ENCODE measurements around the gene MDH2. TPM values are rescaled to one million over a fixed set of nuclear protein-coding genes. Genes with fewer than 3 reads are reported as not detected.
A peak's percentile ranks its signal among the peaks of the same experiment; 100 is the strongest.
"Not testable (repeated sequence)": the region's sequence is repeated elsewhere in the genome, so short reads cannot be mapped to it uniquely, and the experiment has no call there.

Gene MDH2, protein sequence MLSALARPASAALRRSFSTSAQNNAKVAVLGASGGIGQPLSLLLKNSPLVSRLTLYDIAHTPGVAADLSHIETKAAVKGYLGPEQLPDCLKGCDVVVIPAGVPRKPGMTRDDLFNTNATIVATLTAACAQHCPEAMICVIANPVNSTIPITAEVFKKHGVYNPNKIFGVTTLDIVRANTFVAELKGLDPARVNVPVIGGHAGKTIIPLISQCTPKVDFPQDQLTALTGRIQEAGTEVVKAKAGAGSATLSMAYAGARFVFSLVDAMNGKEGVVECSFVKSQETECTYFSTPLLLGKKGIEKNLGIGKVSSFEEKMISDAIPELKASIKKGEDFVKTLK
- 100 to 1,000 TPM in 11 of 12 donors, not detected in 1; 141 to 244 (median 185) TPM for polyA plus RNA-seq (ENCODE audit: insufficient read length in 12 of 12)
- long read RNA-seq, donor 1, transcript MDH2-201 (9 exons, 2,209 nt) = major isoform, 72 of 169 reads
- long read RNA-seq, donor 1, transcript MDH2-206 (4 exons, 551 nt) = minor isoform, 10 of 169 reads
- long read RNA-seq, donor 1, transcript MDH2-205 (2 exons, 648 nt) = minor isoform, 6 of 169 reads
- long read RNA-seq, donor 1, partial matches to known transcripts = 76 of 169 reads
- long read RNA-seq, donor 1, other reads (novel, unspliced or antisense) = 0 of 169 reads
- long read RNA-seq, donor 2, transcript MDH2-201 (9 exons, 2,209 nt) = major isoform, 99 of 170 reads
- long read RNA-seq, donor 2, partial matches to known transcripts = 55 of 170 reads
- long read RNA-seq, donor 2, other reads (novel, unspliced or antisense) = 6 of 170 reads
- long read RNA-seq, donor 3, transcript MDH2-201 (9 exons, 2,209 nt) = major isoform, 41 of 89 reads
- long read RNA-seq, donor 3, partial matches to known transcripts = 44 of 89 reads
- long read RNA-seq, donor 3, other reads (novel, unspliced or antisense) = 0 of 89 reads
- long read RNA-seq, donor 4, transcript MDH2-201 (9 exons, 2,209 nt) = major isoform, 30 of 62 reads
- long read RNA-seq, donor 4, partial matches to known transcripts = 24 of 62 reads
- long read RNA-seq, donor 4, other reads (novel, unspliced or antisense) = 0 of 62 reads
- long read RNA-seq, donor 5, transcript MDH2-201 (9 exons, 2,209 nt) = major isoform, 72 of 151 reads
- long read RNA-seq, donor 5, partial matches to known transcripts = 72 of 151 reads
- long read RNA-seq, donor 5, other reads (novel, unspliced or antisense) = 0 of 151 reads
- long read RNA-seq, donor 6, transcript MDH2-201 (9 exons, 2,209 nt) = major isoform, 46 of 86 reads
- long read RNA-seq, donor 6, partial matches to known transcripts = 37 of 86 reads
- long read RNA-seq, donor 6, other reads (novel, unspliced or antisense) = 0 of 86 reads
- long read RNA-seq, donor 7, transcript MDH2-201 (9 exons, 2,209 nt) = major isoform, 21 of 50 reads
- long read RNA-seq, donor 7, transcript MDH2-206 (4 exons, 551 nt) = minor isoform, 6 of 50 reads
- long read RNA-seq, donor 7, partial matches to known transcripts = 19 of 50 reads
- long read RNA-seq, donor 7, other reads (novel, unspliced or antisense) = 0 of 50 reads
- long read RNA-seq, donor 8, transcript MDH2-206 (4 exons, 551 nt) = minor isoform, 7 of 193 reads
- long read RNA-seq, donor 8, transcript MDH2-204 (8 exons, 2,020 nt) = minor isoform, 10 of 193 reads
- long read RNA-seq, donor 8, transcript MDH2-201 (9 exons, 2,209 nt) = major isoform, 84 of 193 reads
- long read RNA-seq, donor 8, partial matches to known transcripts = 92 of 193 reads
- long read RNA-seq, donor 8, other reads (novel, unspliced or antisense) = 0 of 193 reads
- long read RNA-seq, donor 9, transcript MDH2-201 (9 exons, 2,209 nt) = major isoform, 50 of 112 reads
- long read RNA-seq, donor 9, partial matches to known transcripts = 55 of 112 reads
- long read RNA-seq, donor 9, other reads (novel, unspliced or antisense) = 0 of 112 reads
- long read RNA-seq, donor 10, transcript MDH2-201 (9 exons, 2,209 nt) = major isoform, 77 of 144 reads
- long read RNA-seq, donor 10, transcript MDH2-204 (8 exons, 2,020 nt) = minor isoform, 6 of 144 reads
- long read RNA-seq, donor 10, transcript MDH2-206 (4 exons, 551 nt) = minor isoform, 6 of 144 reads
- long read RNA-seq, donor 10, partial matches to known transcripts = 53 of 144 reads
- long read RNA-seq, donor 10, other reads (novel, unspliced or antisense) = 0 of 144 reads
- long read RNA-seq, donor 11, transcript MDH2-201 (9 exons, 2,209 nt) = major isoform, 83 of 182 reads
- long read RNA-seq, donor 11, transcript MDH2-206 (4 exons, 551 nt) = minor isoform, 6 of 182 reads
- long read RNA-seq, donor 11, partial matches to known transcripts = 82 of 182 reads
- long read RNA-seq, donor 11, other reads (novel, unspliced or antisense) = 5 of 182 reads

DNA sequence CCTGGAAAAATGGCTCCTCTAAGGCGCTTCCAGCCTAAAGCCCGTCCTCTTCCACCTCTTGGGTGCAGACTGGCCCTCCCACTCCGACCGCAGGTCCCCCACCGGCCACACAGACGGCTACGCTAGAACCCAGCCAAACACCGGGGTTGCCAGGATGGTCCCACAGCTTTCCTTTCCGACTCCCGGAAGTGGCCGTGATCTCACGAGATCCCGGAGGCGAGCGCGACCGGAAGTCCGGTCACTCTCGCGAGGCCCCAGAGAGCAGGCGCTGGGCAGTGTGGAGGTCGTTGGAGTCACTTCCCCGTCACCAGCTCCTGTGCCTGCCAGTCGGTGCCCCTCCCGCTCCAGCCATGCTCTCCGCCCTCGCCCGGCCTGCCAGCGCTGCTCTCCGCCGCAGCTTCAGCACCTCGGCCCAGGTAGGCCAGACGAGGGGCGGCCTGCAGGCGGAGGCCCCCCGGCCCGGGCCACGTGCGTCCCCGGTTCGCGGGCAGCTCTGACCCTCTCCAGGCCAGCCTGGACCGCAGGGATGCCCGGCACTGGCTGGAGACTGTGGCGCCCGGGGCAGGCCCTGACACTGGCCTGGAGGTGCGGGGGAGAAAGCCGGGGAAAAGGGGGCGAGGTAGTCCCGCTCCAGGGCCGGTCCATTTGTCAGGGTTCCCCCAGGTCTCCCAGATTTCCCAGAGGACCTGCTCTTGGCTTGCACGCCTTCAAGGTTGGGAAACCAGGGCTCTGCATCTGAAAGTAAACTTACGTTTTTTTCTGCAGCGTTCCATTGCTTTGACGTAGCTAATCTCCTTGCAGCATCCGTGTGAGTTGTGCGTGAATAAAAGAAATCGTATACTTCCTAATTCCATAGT lies at the start of gene MDH2, which contains the start of gene STYXL1:
Gene MDH2, plus strand, starts transcription at position 296 of the 857 bp plus-strand sequence. Its CDS starts 55 bp downstream, at position 351.
Gene STYXL1, minus strand, starts transcription at position 190 of the 857 bp plus-strand sequence. CDS start 17,477 bp downstream, outside the sequence.
- DNase-seq = peak; percentile 96

DNA sequence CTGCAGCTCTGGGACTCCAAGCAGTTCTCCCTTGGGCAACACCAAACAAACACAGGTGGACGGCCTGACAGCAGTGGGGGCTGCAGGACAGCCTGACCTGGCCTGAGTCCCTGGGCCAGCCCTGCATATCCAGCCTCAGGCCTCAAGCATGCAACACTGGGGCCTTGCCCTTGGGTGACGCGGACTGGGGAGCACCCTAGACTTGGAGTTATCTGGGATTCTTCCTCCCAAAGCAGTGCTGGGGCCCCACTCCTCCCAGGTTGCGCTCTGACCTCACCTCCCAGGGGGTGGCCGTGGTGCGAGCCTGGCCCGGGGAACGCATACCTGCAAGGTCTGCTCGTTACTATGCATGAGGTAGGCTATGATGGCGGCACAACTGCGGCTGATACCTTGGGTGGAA lies 47.3 kb upstream of the MDH2 start:
- DNase-seq = no peak

DNA sequence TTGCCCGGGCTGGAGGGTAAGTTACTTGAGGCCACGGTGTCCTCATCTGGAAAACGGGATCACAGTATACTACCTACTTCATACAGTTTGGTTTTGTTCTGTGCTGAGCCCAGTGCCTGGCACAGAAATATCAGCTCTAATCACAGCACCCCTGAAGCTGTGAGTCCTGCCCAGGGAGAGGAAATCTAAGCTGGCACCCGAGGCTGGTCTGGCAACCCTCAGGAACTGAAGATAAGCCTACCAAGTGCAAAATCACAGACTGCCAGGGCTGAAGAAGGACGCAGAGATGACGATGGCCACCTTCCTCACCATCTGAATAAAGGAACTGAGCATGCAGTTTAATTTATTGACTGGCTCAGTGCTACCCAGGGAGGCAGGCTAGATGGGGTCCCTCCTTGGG lies 45.8 kb upstream of the MDH2 start:
- no peak for DNase-seq

DNA sequence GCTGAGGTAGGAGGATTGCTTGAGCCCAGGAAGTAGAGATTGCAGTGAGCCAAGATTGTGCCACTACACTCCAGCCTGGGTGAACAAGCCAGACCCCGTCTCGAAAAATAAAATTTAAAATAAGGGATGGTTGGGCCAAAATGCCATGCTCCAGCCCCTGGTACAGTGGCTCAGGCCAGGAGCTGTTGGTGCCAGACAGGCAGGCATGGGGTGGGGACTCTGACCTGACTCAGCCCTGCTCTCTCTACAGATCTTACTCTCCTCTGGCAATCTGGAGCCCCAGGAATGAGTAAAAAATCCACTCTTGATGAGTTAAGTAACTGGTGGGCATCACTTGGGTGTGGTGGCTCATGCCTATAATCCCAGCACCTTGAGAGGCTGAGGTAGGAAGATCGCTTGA lies 45.1 kb upstream of the MDH2 start:
- no peak for DNase-seq

DNA sequence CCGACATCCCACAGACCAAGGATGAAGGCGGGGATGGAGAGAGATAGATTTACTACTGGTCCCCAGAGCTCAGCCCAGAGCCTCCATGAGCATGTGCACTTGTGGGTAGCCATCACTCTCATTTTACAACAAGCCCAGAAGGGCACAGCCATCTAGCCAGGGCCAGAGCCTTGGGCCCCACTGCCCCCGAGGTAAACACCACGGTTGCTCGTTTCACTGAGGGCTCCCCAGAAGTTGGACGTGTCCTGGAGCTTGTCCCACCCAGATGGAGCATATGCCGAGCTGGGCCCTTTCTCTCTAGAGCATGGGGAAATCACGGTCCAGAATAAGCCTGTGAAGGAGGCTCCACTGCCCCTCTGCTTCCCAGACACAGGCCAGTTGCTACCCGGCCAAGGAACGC lies 44.6 kb upstream of the MDH2 start:
- no peak for DNase-seq

DNA sequence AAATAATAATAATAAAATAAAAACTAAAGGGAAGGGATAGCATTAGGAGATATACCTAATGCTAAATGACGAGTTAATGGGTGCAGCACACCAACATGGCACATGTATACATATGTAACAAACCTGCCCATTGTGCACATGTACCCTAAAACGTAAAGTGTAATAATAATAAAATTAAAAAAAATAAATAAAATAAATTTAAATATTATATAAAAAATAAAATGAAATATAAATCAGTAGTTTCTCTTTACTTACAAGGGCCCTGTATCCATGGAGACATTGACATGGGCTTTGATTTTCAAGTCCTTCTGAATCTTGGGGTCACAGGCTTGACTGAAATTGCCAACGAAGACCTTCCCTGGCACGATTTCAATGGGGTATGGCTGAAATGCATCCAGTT lies 42.9 kb upstream of the MDH2 start:
- not testable (repeated sequence) for DNase-seq

DNA sequence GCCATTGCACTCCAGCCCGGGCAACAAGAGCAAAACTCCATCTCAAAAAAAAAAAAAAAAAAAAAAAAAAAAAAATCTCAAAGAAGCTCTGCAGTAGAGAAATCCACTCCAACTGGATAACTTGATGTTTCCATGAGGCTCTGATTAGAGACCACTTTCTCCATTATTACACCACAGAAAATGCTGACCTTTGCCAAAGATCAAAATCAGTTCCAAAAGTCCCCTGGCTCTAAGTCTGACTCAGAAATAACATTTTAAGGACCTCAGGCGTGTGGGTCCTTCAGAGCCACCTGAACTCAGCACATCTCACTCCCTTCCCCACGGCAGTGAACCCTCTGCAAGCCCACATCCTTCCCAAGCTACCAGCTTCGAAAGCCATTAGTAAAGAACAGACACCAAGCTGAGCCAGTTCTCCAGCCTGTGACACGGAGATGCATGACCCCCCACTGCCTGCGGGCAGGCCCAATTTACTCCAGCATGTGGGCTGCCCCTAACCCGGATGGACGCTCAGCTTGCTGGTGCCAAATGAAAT lies 39.7 kb upstream of the MDH2 start:
- DNase-seq = no peak

DNA sequence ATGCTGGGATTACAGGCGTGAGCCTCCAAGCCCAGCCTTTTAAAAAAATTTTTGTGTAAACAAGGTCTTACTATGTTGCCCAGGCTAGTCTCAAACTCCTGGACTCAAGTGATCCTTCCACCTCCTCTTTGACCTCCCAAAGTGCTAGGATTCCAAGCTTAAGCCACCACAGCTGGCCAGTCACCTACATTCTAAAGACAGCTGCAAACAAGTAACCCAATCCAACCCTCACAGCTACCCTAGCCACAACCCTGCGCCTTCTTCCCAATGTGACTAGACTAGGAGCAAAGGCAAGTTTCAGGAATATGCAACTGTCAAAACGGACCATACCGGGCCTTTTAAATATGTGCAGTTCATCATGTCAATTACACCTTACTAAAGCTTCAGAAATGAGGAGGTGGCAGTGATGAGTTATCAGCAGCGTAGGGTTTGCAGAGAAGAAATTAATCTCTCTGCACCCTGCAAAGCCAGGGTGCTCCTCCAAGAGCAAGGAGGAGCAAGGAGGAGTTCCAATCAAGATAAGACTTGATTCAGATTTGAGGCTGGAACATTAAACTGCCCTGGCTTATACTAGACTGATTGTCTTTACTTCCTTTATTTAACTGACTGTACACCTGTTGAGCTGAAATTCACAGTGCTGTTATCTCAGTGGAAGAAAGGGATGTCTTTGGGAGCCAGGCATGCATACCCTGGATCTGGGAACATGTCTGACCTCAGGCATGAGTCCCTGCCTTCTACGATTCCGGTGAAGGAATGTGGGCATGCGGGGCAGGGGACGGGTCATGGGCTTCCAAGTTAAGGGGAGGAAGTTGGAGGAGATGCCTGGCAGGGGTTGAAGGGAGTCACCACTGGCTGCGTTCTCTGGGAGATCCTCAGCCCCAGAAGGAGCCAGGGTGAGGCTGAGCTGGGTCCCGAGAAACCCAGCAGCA lies 38.0 kb upstream of the MDH2 start:
- DNase-seq = no peak

DNA sequence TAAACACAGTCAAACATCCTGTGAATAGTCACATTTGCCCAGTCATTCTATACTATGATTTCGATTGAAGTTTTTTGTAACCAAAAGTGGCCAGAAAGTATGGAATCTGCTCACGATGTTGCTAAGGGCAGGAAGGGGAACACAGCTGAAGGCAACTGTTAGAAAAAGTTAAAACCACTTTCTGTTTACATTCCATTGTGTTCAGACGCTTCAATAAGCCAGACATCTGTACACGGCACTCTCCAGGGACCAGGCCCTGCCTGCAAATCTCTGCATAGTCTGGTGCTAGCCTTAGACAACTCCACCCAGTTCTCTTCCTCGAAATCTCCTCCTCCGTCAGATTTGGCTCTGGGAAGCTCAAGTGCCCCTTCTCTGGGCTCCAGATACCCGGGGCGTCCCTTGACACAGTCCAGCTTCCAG lies 36.5 kb upstream of the MDH2 start:
- DNase-seq = peak; percentile 76

DNA sequence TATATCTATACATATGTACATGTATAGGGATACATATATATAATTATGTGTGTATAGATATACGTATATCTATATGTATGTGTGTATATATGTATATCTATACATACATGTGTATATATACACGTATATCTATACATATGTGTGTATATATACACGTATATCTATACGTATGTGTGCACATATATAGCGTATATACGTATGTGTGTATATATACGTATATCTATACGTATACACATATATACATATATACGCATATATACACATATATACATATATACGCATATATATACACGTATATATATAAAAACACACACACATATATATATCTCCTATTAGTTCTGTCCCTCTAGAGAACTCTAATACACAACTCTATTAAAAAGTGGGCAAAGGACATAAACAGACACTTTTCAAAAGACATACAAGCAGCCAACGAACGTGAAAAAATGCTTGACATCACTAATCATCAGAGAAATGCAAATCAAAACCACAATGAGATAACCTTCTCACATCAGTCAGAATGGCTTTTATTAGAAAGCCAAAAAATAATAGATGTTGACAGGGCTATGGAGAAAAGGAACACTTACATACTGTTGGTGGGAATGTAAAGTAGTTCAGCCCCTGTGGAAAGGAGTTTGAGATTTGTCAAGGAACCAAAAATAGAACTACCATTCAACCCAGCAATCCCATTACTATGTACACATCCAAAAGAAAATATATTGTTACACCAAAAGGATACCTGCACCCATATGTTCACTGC lies 31.5 kb upstream of the MDH2 start:
- no peak for DNase-seq

DNA sequence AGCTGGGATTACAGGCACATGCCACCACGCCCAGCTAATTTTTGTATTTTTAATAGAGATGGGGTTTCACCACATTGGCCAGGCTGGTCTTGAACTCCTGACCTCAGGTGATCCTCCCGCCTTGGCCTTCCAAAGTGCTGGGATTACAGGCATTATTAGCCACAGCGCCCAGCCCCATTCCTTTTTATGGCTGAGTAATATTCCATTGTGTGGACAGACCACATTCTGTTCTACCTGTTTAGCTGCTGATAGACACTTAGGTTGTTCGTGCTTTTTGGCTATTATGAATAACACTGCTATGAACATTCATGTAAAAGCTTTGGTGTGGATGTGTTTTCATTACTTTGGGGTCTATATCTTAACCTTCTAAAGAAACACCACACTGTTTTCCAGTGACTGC lies 29.4 kb upstream of the MDH2 start:
- DNase-seq = not testable (repeated sequence)

DNA sequence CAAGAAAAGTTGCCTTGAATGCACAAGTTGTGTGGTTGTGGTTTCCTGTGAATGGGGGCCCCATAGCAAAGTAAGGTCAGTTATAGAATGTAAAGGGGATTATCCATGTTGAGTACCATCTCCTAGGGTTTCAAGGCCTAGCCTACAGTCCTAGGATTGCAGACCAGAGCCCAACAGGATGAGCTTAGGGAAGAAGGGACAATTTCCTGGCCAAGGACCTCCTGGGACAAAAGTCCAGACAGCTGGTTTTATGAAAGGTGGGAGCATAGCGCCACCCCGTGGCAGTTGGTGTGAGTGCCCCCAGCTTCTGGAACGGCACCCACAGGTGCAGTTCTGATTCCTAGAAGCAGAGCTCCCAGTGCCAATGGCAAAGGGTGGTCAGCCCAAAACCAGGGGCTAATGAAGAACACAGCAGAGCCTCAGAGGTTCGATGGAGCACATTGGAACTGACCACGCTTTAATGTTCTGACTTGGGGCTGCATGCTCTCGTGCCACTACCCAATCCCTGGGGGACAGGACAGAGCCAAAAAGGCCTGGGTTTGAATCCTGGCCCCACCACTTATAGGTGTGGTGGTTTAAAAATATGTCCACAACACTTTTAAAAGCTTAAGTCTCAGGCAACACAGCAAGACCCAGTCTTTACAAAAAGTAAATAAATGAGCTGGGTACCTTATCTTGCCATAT lies 27.7 kb upstream of the MDH2 start:
- peak; percentile 78 for DNase-seq

DNA sequence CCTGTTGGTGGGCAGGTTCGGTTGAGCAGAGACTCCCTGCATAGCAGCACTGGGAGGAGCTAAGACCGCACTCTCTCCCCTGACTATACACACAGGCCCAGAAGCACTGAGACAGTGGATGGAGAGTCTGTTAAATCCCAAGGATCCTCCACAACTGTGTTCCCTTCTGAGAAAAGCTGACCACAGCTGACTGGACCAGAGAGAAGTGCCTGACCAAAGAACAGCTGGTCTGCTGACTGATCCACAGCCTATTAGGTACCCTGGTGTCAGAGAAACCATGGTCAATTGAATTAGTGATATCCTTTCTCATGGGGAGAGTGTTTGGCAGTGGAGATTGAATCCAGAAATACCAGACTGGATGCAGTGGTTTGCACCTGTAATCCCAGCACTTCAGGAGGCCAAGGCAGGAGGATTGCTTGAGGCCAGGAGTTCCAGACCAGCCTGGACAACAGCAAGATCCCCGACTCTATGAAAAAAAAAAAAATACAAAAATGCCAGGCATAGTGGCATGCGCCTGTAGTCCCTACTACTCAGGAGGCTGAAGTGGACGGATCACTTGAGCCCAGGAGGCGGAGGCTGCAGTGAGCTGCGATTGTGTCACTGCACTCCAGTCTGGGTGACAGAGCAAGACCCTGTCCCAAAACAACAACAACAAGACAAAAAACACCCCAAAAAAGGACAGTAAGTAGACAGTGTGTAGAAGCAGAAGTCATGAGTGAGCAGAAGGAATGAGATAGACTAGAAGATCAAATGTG lies 25.7 kb upstream of the MDH2 start:
- DNase-seq = no peak

DNA sequence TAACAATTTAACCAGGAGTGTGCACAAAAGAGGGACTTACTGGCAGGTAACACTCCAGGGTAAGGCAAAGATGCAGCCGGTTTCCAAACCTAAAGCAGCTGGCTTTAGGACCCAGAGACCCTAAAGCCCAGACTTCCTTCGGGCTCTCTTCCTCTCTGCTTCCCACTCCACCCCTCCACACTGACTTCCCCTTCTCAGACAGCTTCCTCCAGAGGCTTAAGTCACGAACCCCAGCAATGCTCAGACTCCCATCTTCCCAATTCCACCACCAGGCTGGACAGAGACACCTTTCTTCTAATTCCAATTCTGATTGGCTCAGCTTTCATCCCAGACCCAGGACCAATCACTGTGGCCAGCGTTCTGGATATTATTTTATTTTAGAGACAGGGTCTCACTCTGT lies 24.9 kb upstream of the MDH2 start:
- no peak for DNase-seq

DNA sequence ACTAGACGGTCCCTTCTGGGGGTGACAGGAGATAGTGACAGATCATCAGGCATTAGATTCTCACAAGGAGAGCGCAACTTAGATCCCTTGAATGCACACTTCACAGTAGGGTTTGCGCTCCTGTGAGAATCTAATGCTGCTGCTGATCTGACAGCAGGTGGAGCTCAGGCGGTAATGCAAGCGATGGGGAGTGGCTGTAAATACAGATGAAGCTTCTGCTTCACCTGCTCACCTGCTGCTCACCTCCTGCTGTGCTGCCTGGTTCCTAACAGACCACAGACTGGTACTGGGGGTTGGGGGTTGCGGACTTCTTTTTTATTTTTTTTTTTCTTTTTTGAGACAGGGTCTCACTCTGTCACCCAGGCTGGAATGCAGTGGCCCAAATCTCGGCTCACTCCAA lies 18.2 kb upstream of the MDH2 start:
- DNase-seq = not testable (repeated sequence)

Data from muscle of arm (tissue), 14 donors.